ENCODE data around the gene JAKMIP3. TPM values are rescaled to one million over a fixed set of nuclear protein-coding genes. Genes with fewer than 3 reads are reported as not detected.

Gene JAKMIP3
- total and polyA plus RNA-seq, 9 of the 15 experiments (the other 6 are each of a cell fraction or from before 2014, with no cell fraction given) = 0.04 TPM; not detected in 8

DNA sequence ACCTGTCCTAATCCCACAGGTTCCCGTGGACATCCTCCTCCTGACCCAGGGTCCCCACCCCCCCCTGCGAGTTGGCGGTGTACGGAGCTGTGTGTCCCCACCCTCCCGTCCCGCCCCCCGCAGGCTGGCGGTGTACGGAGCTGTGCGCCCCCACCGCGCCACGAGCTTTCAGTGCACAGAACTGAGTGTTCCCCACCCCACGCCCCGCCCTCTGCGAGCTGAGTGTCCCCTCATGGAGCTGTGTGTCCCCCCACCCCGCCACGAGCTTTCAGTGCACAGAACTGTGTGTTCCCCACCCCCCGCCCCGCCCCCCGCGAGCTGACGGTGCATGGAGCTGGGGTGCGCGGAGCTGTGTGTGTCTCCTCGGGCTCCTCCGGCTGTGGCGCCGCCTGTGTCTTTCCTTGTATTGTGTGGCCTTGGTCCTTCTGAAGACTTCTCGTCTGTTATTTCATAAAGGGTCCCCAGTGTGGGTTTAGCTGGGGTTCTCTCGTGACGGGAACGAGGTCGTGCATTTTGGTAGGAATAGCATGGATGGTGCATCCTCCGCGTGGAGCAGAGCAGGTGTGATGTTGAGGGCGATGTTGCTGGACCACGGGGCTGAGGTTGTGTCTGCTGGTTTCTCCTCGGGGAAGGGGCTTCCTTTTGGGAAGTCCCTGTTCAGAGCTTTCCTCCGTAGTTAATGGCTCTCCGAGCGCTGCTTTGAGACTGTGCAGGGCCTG lies 18.0 kb upstream of the JAKMIP3 start:
- TF ChIP-seq MEF2A (IDR thresholded peaks at IDR 0.05; ENCODE audit: control insufficient read depth, low read depth, low read length) (no peak), ZNF398 (CRISPR knock-in tag; IDR thresholded peaks at IDR 0.05) (no peak), SMARCB1 (IDR thresholded peaks at IDR 0.05; ENCODE audit: insufficient read length, low read depth) (no peak), POLR2H (tag; IDR thresholded peaks at IDR 0.05; ENCODE audit: low read depth) (no peak), YBX1 (IDR thresholded peaks at IDR 0.05) (no peak), MBD1 (CRISPR knock-in tag; IDR thresholded peaks at IDR 0.05) (no peak), HMBOX1 (IDR thresholded peaks at IDR 0.05) (no peak), ZNF512 (tag; IDR thresholded peaks at IDR 0.05) (no peak)
- TF ChIP-seq, protein P1, sequence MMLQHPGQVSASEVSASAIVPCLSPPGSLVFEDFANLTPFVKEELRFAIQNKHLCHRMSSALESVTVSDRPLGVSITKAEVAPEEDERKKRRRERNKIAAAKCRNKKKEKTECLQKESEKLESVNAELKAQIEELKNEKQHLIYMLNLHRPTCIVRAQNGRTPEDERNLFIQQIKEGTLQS (IDR thresholded peaks at IDR 0.05) = no peak
- TF ChIP-seq, protein P1 (CRISPR knock-in tag; conservative IDR thresholded peaks at IDR 0.05) = no peak
- no peak overlapping the region for H2AFZ ChIP-seq (ENCODE audit: low read depth, low read length)
- no peak for DNase-seq (ENCODE audit: extremely low read depth in 1 of 4, low spot score in 3 of 4)
- no peaks in the 10 kb centered on the region for H3K9me1 ChIP-seq (ENCODE audit: control insufficient read depth, insufficient read depth, low read length)
- no peak overlapping the region for H3K27ac ChIP-seq (ENCODE audit: extremely low read depth, low read depth, low read length)
- BruUV-seq (replicated peaks) = no TSS peak
- H3K4me1 ChIP-seq (replicated peaks in 1 of 2; ENCODE audit: control insufficient read depth in 2 of 2, insufficient read depth in 2 of 2, low read length in 2 of 2) = no peaks in the 10 kb centered on the region
- no peaks in the 10 kb centered on the region for H4K20me1 ChIP-seq (replicated peaks; ENCODE audit: control insufficient read depth, insufficient read depth, low read length)
- CTCF ChIA-PET (ENCODE audit: low intra/inter-chr PET ratio) = no interaction called here
- intact Hi-C loops (cut with micrococcal nuclease) = loop anchor here (10.0 kb wide), 1 partner anchor 87 kb away; no protein-coding TSS in a partner anchor
- peaks cover 4 to 41% of the 10 kb centered on the region in 2 experiments; a peak in 4 of 5 replicates for H3K27me3 ChIP-seq (ENCODE audit: control insufficient read depth in 2 of 2, insufficient read depth in 2 of 2, low read length in 2 of 2)
- no peak for ATAC-seq
- no peak overlapping the region for H3K9ac ChIP-seq (ENCODE audit: insufficient read depth in 1 of 2, low read depth in 2 of 2, low read length in 2 of 2)
- in situ Hi-C loops (cut with MboI) = no loop called here
- no peaks in the 10 kb centered on the region for H3K79me2 ChIP-seq (ENCODE audit: control insufficient read depth, insufficient read depth, low read length)
- 11% methylated on average over 16 of the region's 42 CpGs for WGBS (ENCODE audit: insufficient coverage, low coverage, missing lambda C conversion rate)
- no peak for FAIRE-seq
- H3K4me3 ChIP-seq = no peak overlapping the region
- no peaks in the 10 kb centered on the region for H3K9me3 ChIP-seq (replicated peaks; ENCODE audit: control insufficient read depth, insufficient read depth, low read depth, low read length)
- POLR2A ChIA-PET = interaction anchor here (0.6 kb wide), 1 partner anchor 150 kb away, joined by 4 read pairs; no protein-coding TSS in a partner anchor
- H3K4me2 ChIP-seq (ENCODE audit: insufficient read depth, low read length) = no peak overlapping the region
- no peaks in the 10 kb centered on the region for H3K36me3 ChIP-seq (ENCODE audit: control insufficient read depth, insufficient read depth, low read length)

Measured in K562 (cell line).